ENCODE measurements around the gene MCRS1.
A peak's percentile ranks its signal among the peaks of the same experiment; 100 is the strongest.

The MCRS1 gene

GRCh38 chr12:49553512-49554088 is 14.3 kb downstream of the MCRS1 start:
- no peak overlapping the region for H3K27ac ChIP-seq (ENCODE audit: low read length)
- H3K27me3 ChIP-seq (ENCODE audit: low read depth, low read length): no peaks in the 10 kb centered on the region
- H3K9me3 ChIP-seq (ENCODE audit: control insufficient read depth in 1 of 2, low read length in 2 of 2): no peaks in the 10 kb centered on the region
- H3K36me3 ChIP-seq (ENCODE audit: control insufficient read depth in 1 of 2, insufficient read depth in 2 of 2, low read length in 2 of 2): peaks cover 3 to 24% of the 10 kb centered on the region in 2 donors
- H3K4me3 ChIP-seq (ENCODE audit: low read depth in 1 of 2, low read length in 2 of 2): no peak overlapping the region
- peaks cover 0 to 4% of the 10 kb centered on the region in 2 donors for H3K4me1 ChIP-seq (ENCODE audit: control insufficient read depth in 1 of 2, insufficient read depth in 2 of 2, low read length in 2 of 2)

DNA sequence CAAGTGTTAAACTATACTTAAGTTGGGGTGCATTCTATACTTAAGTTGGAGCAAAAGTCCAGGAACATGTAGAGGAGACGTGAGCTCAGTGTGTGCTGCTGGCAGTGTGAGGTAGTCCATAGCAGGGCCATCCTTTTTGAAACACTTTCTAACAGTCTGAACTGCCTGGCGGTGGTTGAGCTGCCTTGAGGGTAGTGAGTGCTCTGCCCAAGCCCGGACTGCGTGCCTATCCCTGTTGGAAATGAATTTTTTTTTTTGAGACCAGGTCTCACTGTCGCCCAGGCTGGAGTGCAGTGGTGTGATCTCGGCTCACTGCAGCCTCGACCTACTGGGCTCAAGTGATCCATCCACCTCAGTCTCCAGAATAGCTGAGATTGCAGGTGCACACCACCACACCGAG is 15.0 kb downstream of the MCRS1 start:
- Histone ChIP-seq H3K9me3 (ENCODE audit: control insufficient read depth in 1 of 2, low read length in 2 of 2) (no peaks in the 10 kb centered on the region), H3K4me1 (ENCODE audit: control insufficient read depth in 1 of 2, insufficient read depth in 2 of 2, low read length in 2 of 2) (peaks cover 0 to 8% of the 10 kb centered on the region in 2 donors), H3K36me3 (ENCODE audit: control insufficient read depth in 1 of 2, insufficient read depth in 2 of 2, low read length in 2 of 2) (peaks cover 0 to 19% of the 10 kb centered on the region in 2 donors), H3K27me3 (ENCODE audit: low read depth, low read length) (peaks cover 7% of the 10 kb centered on the region), H3K4me3 (ENCODE audit: low read depth in 1 of 2, low read length in 2 of 2) (no peak overlapping the region), H3K27ac (ENCODE audit: low read length) (no peak overlapping the region)

DNA sequence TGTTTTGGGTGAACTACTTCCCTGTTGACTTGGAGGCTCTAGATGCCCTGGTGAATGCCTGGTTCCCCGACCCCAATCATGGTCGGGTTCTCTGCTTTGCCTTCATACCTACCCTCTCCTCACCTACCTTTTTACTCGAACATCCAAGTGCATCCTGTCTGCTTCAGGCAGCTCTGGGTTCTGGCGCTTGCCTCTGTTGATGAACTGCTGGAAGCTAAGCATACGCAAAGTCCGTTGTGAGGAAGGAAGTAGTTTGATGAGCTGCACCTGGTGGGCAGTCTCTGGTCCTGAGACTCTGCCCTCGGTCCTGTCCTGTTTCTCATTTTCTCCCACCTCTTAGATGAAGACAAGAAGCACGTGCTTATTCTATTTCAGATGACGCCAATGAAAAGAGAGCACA is 15.5 kb downstream of the MCRS1 start:
- no peak overlapping the region for H3K4me3 ChIP-seq (ENCODE audit: low read depth in 1 of 2, low read length in 2 of 2)
- H3K36me3 ChIP-seq (ENCODE audit: control insufficient read depth in 1 of 2, insufficient read depth in 2 of 2, low read length in 2 of 2): peaks cover 0 to 14% of the 10 kb centered on the region in 2 donors
- H3K27me3 ChIP-seq (ENCODE audit: low read depth, low read length): peaks cover 11% of the 10 kb centered on the region
- peaks cover 0 to 8% of the 10 kb centered on the region in 2 donors for H3K4me1 ChIP-seq (ENCODE audit: control insufficient read depth in 1 of 2, insufficient read depth in 2 of 2, low read length in 2 of 2)
- no peaks in the 10 kb centered on the region for H3K9me3 ChIP-seq (ENCODE audit: control insufficient read depth in 1 of 2, low read length in 2 of 2)
- H3K27ac ChIP-seq (ENCODE audit: low read length): no peak overlapping the region

GRCh38 chr12:49552014-49552413 is 15.9 kb downstream of the MCRS1 start:
- Histone ChIP-seq H3K36me3 (ENCODE audit: control insufficient read depth in 1 of 2, insufficient read depth in 2 of 2, low read length in 2 of 2) (peaks cover 0 to 11% of the 10 kb centered on the region in 2 donors), H3K27ac (ENCODE audit: low read length) (no peak overlapping the region), H3K27me3 (ENCODE audit: low read depth, low read length) (peaks cover 11% of the 10 kb centered on the region), H3K4me1 (ENCODE audit: control insufficient read depth in 1 of 2, insufficient read depth in 2 of 2, low read length in 2 of 2) (peaks cover 0 to 8% of the 10 kb centered on the region in 2 donors), H3K9me3 (ENCODE audit: control insufficient read depth in 1 of 2, low read length in 2 of 2) (no peaks in the 10 kb centered on the region), H3K4me3 (ENCODE audit: low read depth in 1 of 2, low read length in 2 of 2) (no peak overlapping the region)

DNA sequence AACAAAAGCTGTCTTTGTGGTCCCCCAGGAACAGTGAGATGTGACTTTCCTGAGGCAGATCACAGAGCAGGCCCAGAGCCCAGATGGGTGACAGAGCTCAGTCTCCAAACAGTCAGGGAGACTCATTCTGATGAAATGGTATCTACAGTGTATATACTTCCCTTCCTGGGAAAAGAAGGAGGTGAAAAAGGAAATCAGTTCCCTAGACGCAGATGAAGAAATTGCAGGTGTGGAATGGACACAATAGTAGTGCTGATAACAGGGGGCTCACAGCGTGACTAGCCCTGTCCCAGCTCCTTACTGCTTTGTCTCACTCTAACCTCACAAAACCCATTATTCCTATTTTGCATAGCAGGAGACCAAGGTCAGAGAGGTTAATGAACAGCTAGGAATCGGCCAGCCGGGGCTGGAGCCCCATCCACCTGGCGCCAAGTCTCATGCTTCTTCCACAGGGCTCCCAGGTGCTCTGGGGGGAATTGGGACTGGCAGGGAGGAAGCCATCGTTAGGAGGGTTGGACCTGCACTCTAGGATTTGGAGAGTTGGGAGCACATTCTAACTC is 17.2 kb downstream of the MCRS1 start:
- no peak overlapping the region for H3K27ac ChIP-seq (ENCODE audit: low read length)
- H3K9me3 ChIP-seq (ENCODE audit: control insufficient read depth in 1 of 2, low read length in 2 of 2): no peaks in the 10 kb centered on the region
- peaks cover 0 to under 1% of the 10 kb centered on the region in 2 donors for H3K36me3 ChIP-seq (ENCODE audit: control insufficient read depth in 1 of 2, insufficient read depth in 2 of 2, low read length in 2 of 2)
- no peak overlapping the region for H3K4me3 ChIP-seq (ENCODE audit: low read depth in 1 of 2, low read length in 2 of 2)
- peaks cover 11% of the 10 kb centered on the region for H3K27me3 ChIP-seq (ENCODE audit: low read depth, low read length)
- peaks cover 0 to 8% of the 10 kb centered on the region in 2 donors for H3K4me1 ChIP-seq (ENCODE audit: control insufficient read depth in 1 of 2, insufficient read depth in 2 of 2, low read length in 2 of 2)

- no peak overlapping the region for H3K27ac ChIP-seq (ENCODE audit: low read length)
- peak overlapping the region in 1 of 2 donors; percentile 62 for H3K4me3 ChIP-seq (ENCODE audit: low read depth in 1 of 2, low read length in 2 of 2)
- peaks cover 11% of the 10 kb centered on the region for H3K27me3 ChIP-seq (ENCODE audit: low read depth, low read length)
- no peaks in the 10 kb centered on the region for H3K9me3 ChIP-seq (ENCODE audit: control insufficient read depth in 1 of 2, low read length in 2 of 2)
- H3K36me3 ChIP-seq (ENCODE audit: control insufficient read depth in 1 of 2, insufficient read depth in 2 of 2, low read length in 2 of 2): no peaks in the 10 kb centered on the region
- H3K4me1 ChIP-seq (ENCODE audit: control insufficient read depth in 1 of 2, insufficient read depth in 2 of 2, low read length in 2 of 2): peaks cover 0 to 8% of the 10 kb centered on the region in 2 donors
Observed at GRCh38 chr12:49549735-49550692, 17.9 kb downstream of the MCRS1 start.

- peaks cover 11% of the 10 kb centered on the region for H3K27me3 ChIP-seq (ENCODE audit: low read depth, low read length)
- H3K9me3 ChIP-seq (ENCODE audit: control insufficient read depth in 1 of 2, low read length in 2 of 2): no peaks in the 10 kb centered on the region
- no peak overlapping the region for H3K27ac ChIP-seq (ENCODE audit: low read length)
- peak overlapping the region in 1 of 2 donors; percentile 62 for H3K4me3 ChIP-seq (ENCODE audit: low read depth in 1 of 2, low read length in 2 of 2)
- H3K4me1 ChIP-seq (ENCODE audit: control insufficient read depth in 1 of 2, insufficient read depth in 2 of 2, low read length in 2 of 2): peaks cover 0 to 8% of the 10 kb centered on the region in 2 donors
- H3K36me3 ChIP-seq (ENCODE audit: control insufficient read depth in 1 of 2, insufficient read depth in 2 of 2, low read length in 2 of 2): no peaks in the 10 kb centered on the region
Observed at GRCh38 chr12:49548822-49549648, 18.9 kb downstream of the MCRS1 start.

GRCh38 chr12:49548481-49548821 is 19.5 kb downstream of the MCRS1 start:
- Histone ChIP-seq H3K36me3 (ENCODE audit: control insufficient read depth in 1 of 2, insufficient read depth in 2 of 2, low read length in 2 of 2) (no peaks in the 10 kb centered on the region), H3K9me3 (ENCODE audit: control insufficient read depth in 1 of 2, low read length in 2 of 2) (no peaks in the 10 kb centered on the region), H3K27me3 (ENCODE audit: low read depth, low read length) (peaks cover 11% of the 10 kb centered on the region), H3K27ac (ENCODE audit: low read length) (no peak overlapping the region), H3K4me3 (ENCODE audit: low read depth in 1 of 2, low read length in 2 of 2) (peak overlapping the region in 1 of 2 donors; percentile 62), H3K4me1 (ENCODE audit: control insufficient read depth in 1 of 2, insufficient read depth in 2 of 2, low read length in 2 of 2) (peaks cover 0 to 8% of the 10 kb centered on the region in 2 donors)

GRCh38 chr12:49547090-49547690 is 20.8 kb downstream of the MCRS1 start:
- no peak overlapping the region for H3K4me3 ChIP-seq (ENCODE audit: low read depth in 1 of 2, low read length in 2 of 2)
- no peaks in the 10 kb centered on the region for H3K9me3 ChIP-seq (ENCODE audit: control insufficient read depth in 1 of 2, low read length in 2 of 2)
- H3K27me3 ChIP-seq (ENCODE audit: low read depth, low read length): peaks cover 11% of the 10 kb centered on the region
- H3K4me1 ChIP-seq (ENCODE audit: control insufficient read depth in 1 of 2, insufficient read depth in 2 of 2, low read length in 2 of 2): peaks cover 0 to 8% of the 10 kb centered on the region in 2 donors
- H3K36me3 ChIP-seq (ENCODE audit: control insufficient read depth in 1 of 2, insufficient read depth in 2 of 2, low read length in 2 of 2): no peaks in the 10 kb centered on the region
- no peak overlapping the region for H3K27ac ChIP-seq (ENCODE audit: low read length)

- Histone ChIP-seq H3K27me3 (ENCODE audit: low read depth, low read length) (peaks cover 11% of the 10 kb centered on the region), H3K4me1 (ENCODE audit: control insufficient read depth in 1 of 2, insufficient read depth in 2 of 2, low read length in 2 of 2) (peaks cover 0 to 8% of the 10 kb centered on the region in 2 donors), H3K4me3 (ENCODE audit: low read depth in 1 of 2, low read length in 2 of 2) (no peak overlapping the region), H3K36me3 (ENCODE audit: control insufficient read depth in 1 of 2, insufficient read depth in 2 of 2, low read length in 2 of 2) (no peaks in the 10 kb centered on the region), H3K27ac (ENCODE audit: low read length) (no peak overlapping the region), H3K9me3 (ENCODE audit: control insufficient read depth in 1 of 2, low read length in 2 of 2) (no peaks in the 10 kb centered on the region)
Observed at GRCh38 chr12:49546481-49546880, 21.5 kb downstream of the MCRS1 start.
